HG03442 (cell line): ENCODE data around the gene IMPA2.

ENCODE experiments used
- ATAC-seq: cut with Tn5 transposase; IDR thresholded peaks from one replicate; pipeline ENCODE4 v1.9.1; 2021; ENCODE audit warnings: mild to moderate bottlenecking, moderate library complexity; ENCODE audit not compliant: unreplicated experiment

The IMPA2 gene

GRCh38 chr18:11987527-11987926 lies 6.2 kb downstream of the IMPA2 start:
- ATAC-seq, result no peak

- ATAC-seq, result no peak
Observed at GRCh38 chr18:11989174-11989573, 7.9 kb downstream of the IMPA2 start.

- no peak for ATAC-seq
Observed at GRCh38 chr18:11989966-11990380, 8.7 kb downstream of the IMPA2 start.

- ATAC-seq, result no peak
Observed at GRCh38 chr18:11990539-11990938, 9.2 kb downstream of the IMPA2 start.

- ATAC-seq, result no peak
Observed at GRCh38 chr18:11991021-11991795, 9.9 kb downstream of the IMPA2 start.

GRCh38 chr18:11992096-11992790 lies 10.9 kb downstream of the IMPA2 start:
- no peak for ATAC-seq

GRCh38 chr18:11993264-11993916 lies 12.1 kb downstream of the IMPA2 start:
- ATAC-seq, result no peak

- no peak for ATAC-seq
Observed at GRCh38 chr18:11994336-11994702, 13.0 kb downstream of the IMPA2 start.

- no peak for ATAC-seq
Observed at GRCh38 chr18:11994703-11995444, 13.6 kb downstream of the IMPA2 start.

GRCh38 chr18:11995445-11996189 lies 14.3 kb downstream of the IMPA2 start:
- ATAC-seq, result peak; percentile 80

- no peak for ATAC-seq
Observed at GRCh38 chr18:11996190-11996754, 15.0 kb downstream of the IMPA2 start.

GRCh38 chr18:11996907-11997306 lies 15.6 kb downstream of the IMPA2 start:
- ATAC-seq, result no peak

GRCh38 chr18:11997466-11997865 lies 16.2 kb downstream of the IMPA2 start:
- ATAC-seq, result no peak

GRCh38 chr18:11998193-11998592 lies 16.9 kb downstream of the IMPA2 start:
- ATAC-seq, result no peak

- no peak for ATAC-seq
Observed at GRCh38 chr18:11999429-11999828, 18.1 kb downstream of the IMPA2 start.

GRCh38 chr18:12000072-12000659 lies 18.9 kb downstream of the IMPA2 start:
- ATAC-seq, result no peak

- no peak for ATAC-seq
Observed at GRCh38 chr18:12001421-12001820, 20.1 kb downstream of the IMPA2 start.

- ATAC-seq, result no peak
Observed at GRCh38 chr18:12003894-12004293, 22.6 kb downstream of the IMPA2 start.

- ATAC-seq, result peak; percentile 54
Observed at GRCh38 chr18:12005538-12006487, 24.5 kb downstream of the IMPA2 start.
